DOHH2 (cell line): ENCODE measurements around the gene ZMIZ1.

Experiments
- H3F3A ChIP-seq: fragments of 200-600 bp; sonication (generic), shearing (Covaris generic); 2 replicates; pipeline ENCODE4 v1.6.0; 2016; ENCODE audit warnings: antibody characterized with exemption, mild to moderate bottlenecking; ENCODE audit not compliant: control insufficient read depth, insufficient read depth
- H3K27ac ChIP-seq: fragments of 200-600 bp; sonication (generic); 2 replicates; pipeline ENCODE4 v1.5.1; 2014; ENCODE audit warnings: low read depth, mild to moderate bottlenecking, low read length, moderate library complexity
- H3K27me3 ChIP-seq: fragments of 200-600 bp; sonication (generic); 2 replicates; pipeline ENCODE4 v1.6.1; 2014; ENCODE audit warnings: mild to moderate bottlenecking, low read length, mixed read lengths; ENCODE audit not compliant: control insufficient read depth
- H3K36me3 ChIP-seq: fragments of 200-600 bp; sonication (generic); 2 replicates; pipeline ENCODE4 v1.6.1; 2014; ENCODE audit warnings: mild to moderate bottlenecking, low read length, moderate library complexity, mixed read lengths; ENCODE audit not compliant: control insufficient read depth
- H3K4me1 ChIP-seq: fragments of 200-600 bp; sonication (generic); 2 replicates; pipeline ENCODE4 v1.6.1; 2014; ENCODE audit warnings: mild to moderate bottlenecking, low read length, mixed read lengths; ENCODE audit not compliant: control insufficient read depth
- H3K4me2 ChIP-seq: fragments of 200-600 bp; sonication (generic); 2 replicates; pipeline ENCODE4 v1.6.0; 2014; ENCODE audit warnings: mild to moderate bottlenecking, low read length, moderate library complexity
- H3K4me3 ChIP-seq: fragments of 200-600 bp; sonication (generic); 2 replicates; pipeline ENCODE4 v1.5.1; 2014; ENCODE audit warnings: mild to moderate bottlenecking, low read length, mixed read lengths
- H3K79me2 ChIP-seq: fragments of 200-600 bp; sonication (generic); 2 replicates; pipeline ENCODE4 v1.6.1; 2014; ENCODE audit warnings: mild to moderate bottlenecking, low read length, mixed read lengths; ENCODE audit not compliant: control insufficient read depth
- H3K9me2 ChIP-seq: fragments of 200-600 bp; sonication (generic); replicated peaks from 2 replicates; pipeline ENCODE4 v1.6.1; 2014; ENCODE audit warnings: mild to moderate bottlenecking, low read length, mixed read lengths; ENCODE audit not compliant: control insufficient read depth
- H3K9me3 ChIP-seq: fragments of 200-600 bp; sonication (generic); 2 replicates; pipeline ENCODE4 v1.6.1; 2014; ENCODE audit warnings: antibody characterized with exemption, low read length, mixed read lengths; ENCODE audit not compliant: control insufficient read depth, insufficient read depth
- H4K20me1 ChIP-seq: fragments of 200-600 bp; sonication (generic); 2 replicates; pipeline ENCODE4 v1.6.0; 2014; ENCODE audit warnings: low read depth, mild to moderate bottlenecking, antibody characterized with exemption, low read length, moderate library complexity; ENCODE audit not compliant: control insufficient read depth, insufficient read depth
- CTCF ChIP-seq: fragments of 200-600 bp; sonication (generic); IDR thresholded peaks from one replicate; pipeline ENCODE4 v1.5.1; 2014; ENCODE audit warnings: antibody characterized with exemption, mild to moderate bottlenecking, low read depth, low read length; ENCODE audit not compliant: poor library complexity, severe bottlenecking
- EZH2phosphoT487 ChIP-seq: fragments of 200-600 bp; sonication (generic); IDR thresholded peaks from 2 replicates; pipeline ENCODE4 v1.6.1; 2017; ENCODE audit warnings: borderline replicate concordance, mild to moderate bottlenecking, antibody characterized with exemption, low read length, moderate library complexity, mixed read lengths

ZMIZ1 gene

GRCh38 chr10:79273604-79274003 lies 204.8 kb downstream of the ZMIZ1 start:
- Histone ChIP-seq H3K9me2 (no peaks in the 10 kb centered on the region), H3K27me3 (no peaks in the 10 kb centered on the region), H3K4me1 (no peaks in the 10 kb centered on the region), H3K9me3 (no peaks in the 10 kb centered on the region), H4K20me1 (peaks cover 7% of the 10 kb centered on the region), H3K79me2 (peaks cover 69% of the 10 kb centered on the region), H3K4me3 (no peak overlapping the region), H3F3A (no peaks in the 10 kb centered on the region), H3K27ac (no peak overlapping the region), H3K36me3 (peaks cover 6% of the 10 kb centered on the region; the same call in 1 of the 2 replicates), H3K4me2 (no peak overlapping the region)
- TF ChIP-seq CTCF: no peak
- TF ChIP-seq EZH2phosphoT487: no peak

GRCh38 chr10:79274279-79275104 lies 205.7 kb downstream of the ZMIZ1 start:
- H3K36me3 ChIP-seq: peaks cover 6% of the 10 kb centered on the region; the same call in 1 of the 2 replicates
- no peak overlapping the region for H3K4me2 ChIP-seq
- TF ChIP-seq EZH2phosphoT487 (no peak), CTCF (no peak)
- H4K20me1 ChIP-seq: peaks cover 7% of the 10 kb centered on the region
- no peaks in the 10 kb centered on the region for H3K27me3 ChIP-seq
- H3F3A ChIP-seq: no peaks in the 10 kb centered on the region
- H3K9me2 ChIP-seq: no peaks in the 10 kb centered on the region
- no peaks in the 10 kb centered on the region for H3K9me3 ChIP-seq
- no peaks in the 10 kb centered on the region for H3K4me1 ChIP-seq
- H3K4me3 ChIP-seq: no peak overlapping the region
- H3K27ac ChIP-seq: no peak overlapping the region
- H3K79me2 ChIP-seq: peaks cover 60% of the 10 kb centered on the region

- Histone ChIP-seq H3K9me2 (no peaks in the 10 kb centered on the region), H3K36me3 (peaks cover 6% of the 10 kb centered on the region; the same call in 1 of the 2 replicates), H3K4me3 (no peak overlapping the region), H3K4me1 (no peaks in the 10 kb centered on the region), H3F3A (no peaks in the 10 kb centered on the region), H3K79me2 (peaks cover 55% of the 10 kb centered on the region), H3K9me3 (no peaks in the 10 kb centered on the region), H3K27me3 (no peaks in the 10 kb centered on the region), H4K20me1 (peaks cover 7% of the 10 kb centered on the region), H3K27ac (no peak overlapping the region), H3K4me2 (no peak overlapping the region)
- TF ChIP-seq EZH2phosphoT487 (no peak), CTCF (no peak)
These were observed 206.3 kb downstream of the ZMIZ1 start for GRCh38 chr10:79275105-79275430.
